SH-SY5Y (cell line): ENCODE measurements around the gene HSD17B10.

ENCODE experiments used
- GATA2 ChIP-seq: IDR thresholded peaks from 2 replicates; pipeline ENCODE4 v1.6.1; 2011; ENCODE audit warnings: mild to moderate bottlenecking, low read depth, low read length
- GATA3 ChIP-seq: IDR thresholded peaks from 2 replicates; pipeline ENCODE4 v1.6.1; 2011; ENCODE audit warnings: low read depth, mild to moderate bottlenecking, low read length, moderate library complexity

GRCh38 chrX:53441531-53442321, 7.6 kb upstream of the HSD17B10 start:
- no peak for TF ChIP-seq GATA3
- no peak for TF ChIP-seq GATA2
